Calu3 (cell line): ENCODE results near the gene PGAP6. TPM values are rescaled to one million over a fixed set of nuclear protein-coding genes. Genes with fewer than 3 reads are reported as not detected.

Experiments used
- BruUV-seq: library from RNA; stranded (reverse); fragments of 400-500 nt; replicated peaks from 2 replicates; lab custom pipeline; 2021; lab: Mats Ljungman, UMichigan
- CTCF ChIA-PET: fragments of 300-600 bp; sonication (Branson Sonifier 250); formaldehyde crosslinking; loops from one replicate; lab custom pipeline; 2022; ENCODE audit warnings: antibody characterized with exemption; lab: Charles Lee
- DNase-seq: peaks from one replicate; pipeline ENCODE4 v3.0.0; 2022
- H3K27ac Mint-ChIP-seq: one replicate; pipeline ENCODE4 v1.8.0; 2022; ENCODE audit warnings: mixed read lengths; ENCODE audit not compliant: unreplicated experiment
- H3K27me3 Mint-ChIP-seq: one replicate; pipeline ENCODE4 v1.8.0; 2022; ENCODE audit warnings: mixed read lengths; ENCODE audit not compliant: unreplicated experiment
- H3K36me3 Mint-ChIP-seq: one replicate; pipeline ENCODE4 v1.8.0; 2022; ENCODE audit warnings: mild to moderate bottlenecking, moderate library complexity, mixed read lengths; ENCODE audit not compliant: insufficient read depth, unreplicated experiment
- H3K4me1 Mint-ChIP-seq: one replicate; pipeline ENCODE4 v1.8.0; 2022; ENCODE audit warnings: mild to moderate bottlenecking, low read depth, mixed read lengths; ENCODE audit not compliant: unreplicated experiment
- H3K4me3 Mint-ChIP-seq: one replicate; pipeline ENCODE4 v1.8.0; 2022; ENCODE audit warnings: mild to moderate bottlenecking, low read depth, moderate library complexity, mixed read lengths; ENCODE audit not compliant: unreplicated experiment
- H3K9me3 Mint-ChIP-seq: one replicate; pipeline ENCODE4 v1.8.0; 2022; ENCODE audit warnings: low read depth, mixed read lengths; ENCODE audit not compliant: unreplicated experiment
- intact Hi-C: fragments of 100-400 bp; cut with micrococcal nuclease; formaldehyde crosslinking; loops from one replicate; pipeline ENCODE4 v1.10.0; 2022; ENCODE audit not compliant: unreplicated experiment
- total RNA-seq: library from RNA; stranded (reverse); gene quantifications from 2 replicates; pipeline ENCODE4 v1.2.3, GENCODE V29; 2022
- TF ChIP-seq, protein P1 (sequence below): fragments of 200-600 bp; IDR thresholded peaks from one replicate; pipeline ENCODE4 v1.8.0; 2022; ENCODE audit warnings: antibody characterized with exemption; ENCODE audit not compliant: unreplicated experiment

PGAP6 gene
- total RNA-seq, 1 experiment from 2014 or later = 70.0 TPM

DNA sequence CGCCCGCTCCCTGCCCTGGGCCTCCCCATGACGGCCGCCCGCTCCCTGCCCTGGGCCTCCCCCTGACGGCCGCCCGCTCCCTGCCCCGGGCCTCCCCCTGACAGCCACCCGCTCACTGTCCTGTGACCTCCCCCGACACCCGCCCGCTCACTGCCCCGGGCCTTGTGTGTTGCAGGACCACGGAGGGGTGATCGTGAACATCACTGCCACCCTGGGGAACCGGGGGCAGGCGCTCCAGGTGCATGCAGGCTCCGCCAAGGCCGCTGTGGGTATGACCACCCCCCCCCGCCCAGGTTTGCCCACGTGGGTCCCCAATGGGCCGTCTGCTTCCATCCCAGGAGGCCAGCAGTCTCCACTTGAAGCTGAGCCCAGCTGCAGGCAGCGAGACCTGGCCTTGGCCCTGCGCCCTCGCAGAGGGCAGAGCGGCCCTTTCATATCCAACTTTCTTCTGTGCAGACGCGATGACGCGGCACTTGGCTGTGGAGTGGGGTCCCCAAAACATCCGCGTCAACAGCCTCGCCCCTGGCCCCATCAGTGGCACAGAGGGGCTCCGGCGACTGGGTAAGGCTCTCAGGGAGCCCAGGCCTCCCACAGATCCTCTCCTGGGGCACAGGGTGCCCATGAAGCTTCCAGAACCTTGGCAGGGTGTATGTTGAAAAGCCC is 28.9 kb upstream of the PGAP6 start:
- Mint-ChIP-seq H3K4me3 (no peak overlapping the region), H3K27ac (no peak overlapping the region)
- CTCF ChIA-PET = no interaction called here

DNA sequence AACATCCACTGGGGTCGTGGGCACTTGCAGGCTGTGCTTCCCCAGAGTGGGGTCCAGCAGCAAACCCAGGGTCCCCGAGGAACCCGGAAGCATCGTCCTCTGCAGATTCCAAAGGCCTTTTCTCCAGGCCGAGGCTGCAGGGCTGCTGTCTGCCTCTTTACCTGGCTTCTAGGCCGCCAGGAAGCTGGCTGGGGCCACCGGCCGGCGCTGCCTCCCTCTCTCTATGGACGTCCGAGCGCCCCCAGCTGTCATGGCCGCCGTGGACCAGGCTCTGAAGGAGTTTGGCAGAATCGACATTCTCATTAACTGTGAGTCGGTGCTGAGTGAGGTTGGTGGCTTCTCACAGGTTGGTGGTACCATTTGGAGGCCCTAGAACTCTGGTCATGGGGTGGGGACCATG is 25.5 kb upstream of the PGAP6 start:
- intact Hi-C loops = no loop called here
- no TSS peak for BruUV-seq
- no peaks in the 10 kb centered on the region for H3K27me3 Mint-ChIP-seq
- TF ChIP-seq, protein P1, sequence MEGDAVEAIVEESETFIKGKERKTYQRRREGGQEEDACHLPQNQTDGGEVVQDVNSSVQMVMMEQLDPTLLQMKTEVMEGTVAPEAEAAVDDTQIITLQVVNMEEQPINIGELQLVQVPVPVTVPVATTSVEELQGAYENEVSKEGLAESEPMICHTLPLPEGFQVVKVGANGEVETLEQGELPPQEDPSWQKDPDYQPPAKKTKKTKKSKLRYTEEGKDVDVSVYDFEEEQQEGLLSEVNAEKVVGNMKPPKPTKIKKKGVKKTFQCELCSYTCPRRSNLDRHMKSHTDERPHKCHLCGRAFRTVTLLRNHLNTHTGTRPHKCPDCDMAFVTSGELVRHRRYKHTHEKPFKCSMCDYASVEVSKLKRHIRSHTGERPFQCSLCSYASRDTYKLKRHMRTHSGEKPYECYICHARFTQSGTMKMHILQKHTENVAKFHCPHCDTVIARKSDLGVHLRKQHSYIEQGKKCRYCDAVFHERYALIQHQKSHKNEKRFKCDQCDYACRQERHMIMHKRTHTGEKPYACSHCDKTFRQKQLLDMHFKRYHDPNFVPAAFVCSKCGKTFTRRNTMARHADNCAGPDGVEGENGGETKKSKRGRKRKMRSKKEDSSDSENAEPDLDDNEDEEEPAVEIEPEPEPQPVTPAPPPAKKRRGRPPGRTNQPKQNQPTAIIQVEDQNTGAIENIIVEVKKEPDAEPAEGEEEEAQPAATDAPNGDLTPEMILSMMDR = no peak
- H3K4me1 Mint-ChIP-seq = no peaks in the 10 kb centered on the region
- CTCF ChIA-PET = interaction anchor here (0.8 kb wide), 1 partner anchor 91 kb away, joined by 5 read pairs; no protein-coding TSS in a partner anchor
- H3K9me3 Mint-ChIP-seq = no peaks in the 10 kb centered on the region
- peaks cover 27% of the 10 kb centered on the region for H3K36me3 Mint-ChIP-seq
- H3K4me3 Mint-ChIP-seq = no peak overlapping the region
- no peak overlapping the region for H3K27ac Mint-ChIP-seq
- no peak for DNase-seq

More for the DNA sequence above, 28.9 kb upstream of the PGAP6 start:
- peaks cover 19% of the 10 kb centered on the region for H3K36me3 Mint-ChIP-seq
- H3K9me3 Mint-ChIP-seq = no peaks in the 10 kb centered on the region
- TF ChIP-seq, protein P1 = no peak
- no peaks in the 10 kb centered on the region for H3K4me1 Mint-ChIP-seq
- BruUV-seq = no TSS peak
- DNase-seq = no peak
- no peaks in the 10 kb centered on the region for H3K27me3 Mint-ChIP-seq
- intact Hi-C loops = no loop called here

DNA sequence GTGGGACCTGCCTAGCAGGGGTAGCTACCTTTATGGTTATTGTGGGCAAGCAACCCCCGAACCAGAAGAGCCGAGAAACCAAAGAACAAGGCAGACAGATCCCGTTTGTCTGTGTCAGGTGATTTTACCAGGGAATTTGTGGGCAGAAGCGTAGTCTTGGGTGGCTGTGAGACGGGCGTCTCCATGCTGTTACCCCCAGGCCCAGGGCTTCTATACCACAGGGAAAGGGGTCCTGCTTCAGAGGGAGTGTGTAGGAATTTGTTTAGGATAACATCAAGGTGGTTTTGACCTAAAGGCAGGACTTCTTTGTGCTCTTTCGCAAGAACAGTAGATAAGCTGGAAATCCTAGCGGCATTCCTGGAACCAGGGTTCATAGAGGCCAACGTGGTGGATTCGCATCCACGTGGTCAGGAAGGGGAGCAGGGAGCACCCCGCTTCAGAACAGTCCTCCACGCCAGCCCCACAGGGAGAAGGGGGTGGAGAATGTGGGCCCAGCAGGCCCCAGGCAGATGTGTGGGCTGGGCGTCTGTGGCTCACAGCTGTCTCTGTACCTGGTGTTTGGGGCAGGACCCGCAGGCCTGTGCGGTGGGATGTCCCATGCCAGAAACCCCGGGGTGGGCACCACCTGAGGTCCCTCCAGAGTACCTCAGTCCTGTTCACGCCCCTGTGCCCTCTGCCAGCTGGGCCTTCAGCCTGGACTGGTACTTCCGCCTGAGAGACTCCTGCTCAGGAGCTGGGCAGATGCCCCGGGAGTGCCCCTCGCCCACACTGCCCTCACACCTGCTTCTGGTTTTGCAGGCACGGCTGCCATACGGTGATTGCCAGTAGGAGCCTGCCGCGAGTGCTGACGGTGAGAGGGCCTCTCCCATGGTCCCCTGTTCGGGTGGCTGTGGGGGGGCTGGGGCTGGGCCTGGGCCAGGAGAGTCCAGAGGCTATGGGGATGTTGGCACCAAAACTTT is 24.0 kb upstream of the PGAP6 start:
- TF ChIP-seq, protein P1 = no peak
- Mint-ChIP-seq H3K9me3 (no peaks in the 10 kb centered on the region), H3K36me3 (peaks cover 34% of the 10 kb centered on the region), H3K4me3 (no peak overlapping the region), H3K27ac (no peak overlapping the region), H3K4me1 (no peaks in the 10 kb centered on the region), H3K27me3 (no peaks in the 10 kb centered on the region)
- no peak for DNase-seq
- intact Hi-C loops = no loop called here
- CTCF ChIA-PET = interaction anchor here (1.0 kb wide), 1 partner anchor 8 kb away, joined by 3 read pairs; no protein-coding TSS in a partner anchor
- no TSS peak for BruUV-seq

DNA sequence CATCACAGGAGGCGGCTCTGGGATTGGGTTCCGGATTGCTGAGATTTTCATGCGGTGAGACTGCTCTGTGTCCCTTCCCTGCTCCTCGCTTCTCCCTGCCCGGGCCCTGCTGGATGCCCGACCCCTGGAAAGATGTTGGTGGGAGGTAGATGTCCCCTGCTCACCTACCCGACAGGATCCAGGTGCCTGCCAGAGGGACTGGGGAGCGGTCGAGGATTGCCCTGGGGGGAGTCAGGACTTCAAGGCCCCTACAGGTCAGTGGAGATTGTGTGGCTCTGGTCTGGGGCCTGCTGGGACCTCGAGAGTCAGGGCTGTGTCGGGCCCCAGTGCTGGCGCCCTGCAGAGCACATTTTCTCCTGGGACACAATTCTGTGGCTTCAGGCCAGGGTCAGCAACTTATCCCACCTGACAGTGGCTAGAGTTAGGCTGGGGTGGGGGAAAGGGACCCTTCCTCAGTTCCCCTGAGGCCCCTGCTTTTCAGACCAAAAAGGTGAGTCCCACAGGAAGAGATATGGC is 23.3 kb upstream of the PGAP6 start:
- Mint-ChIP-seq H3K27me3 (no peaks in the 10 kb centered on the region), H3K4me3 (no peak overlapping the region), H3K9me3 (no peaks in the 10 kb centered on the region), H3K27ac (no peak overlapping the region), H3K4me1 (peaks cover 8% of the 10 kb centered on the region), H3K36me3 (peaks cover 39% of the 10 kb centered on the region)
- BruUV-seq = no TSS peak
- no peak for DNase-seq
- CTCF ChIA-PET = no interaction called here
- TF ChIP-seq, protein P1 = no peak
- intact Hi-C loops = no loop called here
